GM19351 (cell line): ENCODE results near the gene MRPL20.
"Not testable (repeated sequence)": the region's sequence is repeated elsewhere in the genome, so short reads cannot be mapped to it uniquely, and the experiment has no call there.

Experiments used
- ATAC-seq: cut with Tn5 transposase; IDR thresholded peaks from one replicate; pipeline ENCODE4 v1.9.1; 2021; ENCODE audit warnings: mild to moderate bottlenecking, moderate library complexity; ENCODE audit not compliant: unreplicated experiment

Gene MRPL20

GRCh38 chr1:1427106-1427819 is 20.2 kb upstream of the MRPL20 start:
- ATAC-seq: no peak

- no peak for ATAC-seq
Measured at GRCh38 chr1:1426496-1427105, 19.5 kb upstream of the MRPL20 start.

DNA sequence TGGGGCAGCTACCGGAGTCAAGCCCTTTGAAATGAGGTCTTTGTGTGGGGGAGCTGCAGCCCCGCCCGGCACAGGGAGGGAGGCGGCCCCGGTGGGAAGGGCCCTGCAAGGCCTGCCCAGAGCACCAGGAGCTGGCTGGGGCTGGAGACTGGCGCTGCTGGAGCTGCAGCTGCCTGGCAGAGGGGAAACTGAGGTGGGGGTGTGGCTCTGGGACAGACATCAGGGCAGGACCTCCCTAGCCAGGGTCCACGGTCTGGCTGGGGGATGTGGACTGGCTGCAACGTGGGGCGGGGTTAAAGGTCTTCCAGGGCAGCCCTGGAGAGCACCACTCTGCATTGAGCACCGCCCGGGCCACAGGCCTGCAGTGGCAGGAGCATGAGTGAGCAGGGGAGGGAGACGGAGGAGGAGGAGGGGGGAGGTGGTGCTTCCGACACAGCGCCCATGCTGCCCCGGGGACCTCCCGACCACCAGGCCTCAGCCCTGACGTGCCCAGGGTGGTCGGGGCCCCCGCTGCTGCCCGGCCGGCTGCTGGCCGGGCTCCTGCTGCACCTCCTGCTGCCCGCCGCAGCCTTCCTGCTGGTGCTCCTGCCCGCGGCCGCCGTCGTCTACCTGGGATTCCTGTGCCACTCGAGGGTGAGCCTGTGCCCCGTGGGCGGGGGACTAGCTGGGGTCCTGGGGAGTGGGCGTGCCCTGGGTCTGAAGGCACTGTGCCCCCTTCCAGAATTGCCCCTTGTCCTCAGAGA is 18.8 kb upstream of the MRPL20 start:
- ATAC-seq: no peak

GRCh38 chr1:1425426-1425752 is 18.3 kb upstream of the MRPL20 start:
- ATAC-seq: no peak

GRCh38 chr1:1424707-1425106 is 17.6 kb upstream of the MRPL20 start:
- ATAC-seq: no peak

DNA sequence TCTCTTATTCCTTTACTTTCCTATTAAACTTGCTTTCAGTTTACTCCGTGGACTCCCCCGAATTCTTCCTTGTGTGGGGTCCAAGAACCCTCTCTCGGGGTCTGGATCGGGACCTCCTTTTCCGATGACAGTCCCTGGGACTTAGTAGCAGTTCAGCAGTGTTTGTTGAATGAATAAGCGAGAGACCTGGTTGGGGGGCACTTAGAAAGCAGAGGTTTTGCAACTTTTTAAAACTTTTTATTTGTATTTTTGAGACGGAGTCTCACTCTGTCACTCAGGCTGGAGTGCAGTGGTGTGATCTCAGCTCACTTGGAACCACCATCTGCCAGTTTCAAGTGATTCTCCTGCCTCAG is 16.1 kb upstream of the MRPL20 start:
- ATAC-seq: no peak

DNA sequence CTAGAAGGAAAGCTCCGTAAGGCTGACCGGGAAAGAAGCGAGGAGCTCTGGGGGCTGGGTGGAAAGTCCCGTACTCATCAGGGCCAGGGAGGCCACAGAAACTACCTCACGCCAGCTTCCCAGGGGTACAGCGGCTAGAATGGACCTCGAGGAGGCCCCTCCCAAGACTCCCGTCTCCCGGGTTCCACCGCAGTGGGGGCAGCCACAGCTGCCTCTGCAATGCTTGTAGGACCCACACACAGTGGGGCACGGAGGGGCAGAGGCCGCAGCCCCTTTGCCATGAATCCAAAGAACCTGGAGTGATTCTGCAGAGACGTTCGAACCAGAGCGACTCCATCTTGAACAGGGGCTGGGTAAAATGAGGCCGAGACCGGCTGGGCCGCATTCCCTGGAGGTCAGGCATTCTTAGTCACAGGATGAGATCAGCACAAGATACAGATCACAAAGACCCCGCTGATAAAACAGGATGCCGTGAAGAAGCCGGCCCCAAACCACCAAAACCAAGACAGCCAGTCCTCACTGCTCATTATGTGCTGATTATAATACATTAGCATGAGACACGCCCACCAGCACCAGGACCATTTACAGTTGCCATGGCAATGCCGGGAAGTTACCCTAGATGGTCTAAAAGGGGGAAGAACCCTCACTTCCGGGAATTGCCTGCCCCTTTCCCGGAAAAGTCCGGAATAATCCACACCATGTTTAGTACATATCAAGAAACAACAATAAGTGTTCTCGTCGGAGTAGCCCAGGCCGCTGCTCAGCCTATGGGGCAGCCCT is 15.6 kb upstream of the MRPL20 start:
- no peak for ATAC-seq

GRCh38 chr1:1421907-1422464 is 14.9 kb upstream of the MRPL20 start:
- no peak for ATAC-seq

- ATAC-seq: no peak
Measured at GRCh38 chr1:1421147-1421906, 14.2 kb upstream of the MRPL20 start, which contains the start of gene ANKRD65. ANKRD65 (minus strand) TSS chr1:1421276; CDS start chr1:1421005, 271 bp downstream.

DNA sequence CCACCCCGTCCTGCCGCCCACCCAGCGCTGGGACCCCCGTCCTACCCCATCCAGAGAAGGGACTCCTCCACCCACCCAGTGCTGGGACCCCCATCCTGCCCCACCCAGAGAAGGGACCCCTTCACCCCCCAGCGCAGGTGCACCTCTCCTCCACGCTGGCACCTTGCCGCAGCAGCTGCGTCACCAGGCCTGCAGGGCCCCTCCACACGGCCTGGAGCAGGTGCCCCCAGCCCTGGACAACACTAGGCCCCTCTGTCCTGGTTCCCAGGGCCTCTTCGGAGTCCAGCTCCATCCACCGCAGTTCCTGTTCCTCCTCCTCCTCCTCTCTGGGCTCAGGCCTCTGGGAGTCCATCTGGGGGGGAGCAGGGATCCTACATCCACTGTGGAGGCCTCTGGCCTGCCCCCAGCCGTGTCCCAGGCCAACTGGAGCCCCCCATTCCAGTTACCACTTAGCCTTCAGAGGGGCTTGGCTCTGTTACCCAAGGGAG is 13.6 kb upstream of the MRPL20 start:
- ATAC-seq: no peak

DNA sequence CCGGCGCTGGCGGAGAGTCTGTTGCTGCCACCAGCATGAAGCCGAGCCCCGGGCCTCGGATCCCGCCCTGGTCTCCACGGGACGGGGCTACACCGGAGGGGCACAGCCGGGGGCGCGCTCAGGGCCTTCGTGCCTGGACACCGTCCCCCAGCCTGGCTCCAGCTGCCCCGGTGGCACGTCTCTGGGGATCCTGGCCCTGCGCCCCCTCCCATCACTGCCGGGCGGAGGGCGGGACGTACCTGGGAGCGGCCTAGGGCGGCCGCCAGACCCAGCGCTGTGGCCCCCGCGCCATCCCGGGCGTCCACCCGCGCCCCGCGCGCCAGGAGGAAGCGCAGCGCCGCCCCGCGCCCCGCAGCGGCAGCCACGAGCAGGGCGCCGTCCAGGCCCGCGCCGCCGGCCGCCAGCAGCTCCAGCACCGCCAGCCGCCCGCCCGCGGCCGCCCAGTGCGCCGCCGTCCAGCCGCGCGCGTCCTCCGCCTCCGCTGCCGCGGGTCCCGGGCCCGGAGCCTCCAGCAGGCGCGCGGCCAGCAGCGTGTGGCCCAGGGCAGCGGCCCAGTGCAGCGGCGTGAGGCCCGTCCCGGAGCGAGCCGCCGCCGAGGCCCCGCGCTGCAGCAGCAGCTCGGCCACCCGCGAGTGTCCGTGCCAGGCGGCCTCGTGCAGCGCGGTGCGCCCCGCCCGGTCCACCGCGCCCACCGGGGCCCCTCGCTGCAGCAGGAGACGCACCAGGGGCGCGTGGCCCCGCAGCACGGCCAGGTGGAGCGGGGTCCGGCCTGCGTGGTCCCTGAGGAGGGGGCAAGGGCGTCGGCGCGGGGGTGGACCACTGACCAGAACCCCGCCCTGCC is 12.9 kb upstream of the MRPL20 start:
- no peak for ATAC-seq

DNA sequence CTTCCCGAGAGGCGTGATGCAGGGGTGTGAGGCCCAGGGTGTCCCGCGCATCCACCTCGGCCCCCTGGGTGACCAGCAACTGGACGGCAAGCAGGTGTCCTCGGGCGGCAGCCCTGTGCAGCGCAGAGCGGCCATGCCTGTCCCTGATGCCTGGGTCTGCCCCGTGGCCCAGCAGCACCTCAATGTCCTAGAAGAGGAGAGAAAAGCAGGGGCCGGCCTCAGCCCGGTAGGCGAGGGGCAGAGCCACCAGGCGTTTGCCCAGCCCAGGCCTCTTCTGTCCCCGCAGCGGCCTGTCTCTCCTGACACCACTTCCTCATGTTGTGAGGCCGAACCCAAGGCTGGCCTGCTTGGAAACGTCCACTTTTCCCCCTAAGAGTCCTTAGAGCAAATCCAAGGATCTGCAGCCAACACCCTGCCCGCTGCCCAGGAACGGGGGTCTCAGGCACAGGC is 12.3 kb upstream of the MRPL20 start:
- no peak for ATAC-seq

GRCh38 chr1:1418464-1419362 is 11.6 kb upstream of the MRPL20 start:
- no peak for ATAC-seq

DNA sequence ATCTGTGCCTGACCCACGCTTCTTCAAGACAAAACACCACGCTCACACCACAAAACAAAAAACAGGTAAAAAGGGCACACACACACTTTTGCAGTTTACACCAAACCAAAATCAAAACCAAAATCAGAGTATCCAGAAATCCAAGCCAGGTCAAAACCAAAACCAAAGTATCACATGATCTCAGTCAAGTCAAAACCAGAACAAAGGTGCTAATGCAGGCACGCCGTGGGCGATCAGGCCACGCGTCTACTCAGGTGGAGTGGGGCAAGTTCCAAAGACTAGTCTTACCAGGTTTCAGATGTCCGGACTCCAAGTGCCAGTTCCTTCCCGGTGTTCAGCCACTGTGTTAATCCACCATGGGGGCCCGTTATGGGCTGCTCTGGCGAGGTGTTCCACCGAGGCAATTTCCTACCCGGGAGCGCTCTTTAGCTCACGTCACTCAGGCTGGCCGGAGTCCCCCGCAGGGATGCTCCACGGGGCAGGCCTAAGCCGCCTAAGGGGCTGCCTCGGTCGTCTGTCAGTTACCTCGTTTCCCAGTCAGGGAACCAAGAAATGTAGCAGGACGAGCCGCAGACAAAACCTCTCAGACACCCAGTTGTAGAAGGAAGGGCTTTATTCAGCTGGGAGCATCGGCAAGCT is 10.9 kb upstream of the MRPL20 start:
- not testable (repeated sequence) for ATAC-seq

- ATAC-seq: not testable (repeated sequence)
Measured at GRCh38 chr1:1417396-1417795, 10.3 kb upstream of the MRPL20 start.

DNA sequence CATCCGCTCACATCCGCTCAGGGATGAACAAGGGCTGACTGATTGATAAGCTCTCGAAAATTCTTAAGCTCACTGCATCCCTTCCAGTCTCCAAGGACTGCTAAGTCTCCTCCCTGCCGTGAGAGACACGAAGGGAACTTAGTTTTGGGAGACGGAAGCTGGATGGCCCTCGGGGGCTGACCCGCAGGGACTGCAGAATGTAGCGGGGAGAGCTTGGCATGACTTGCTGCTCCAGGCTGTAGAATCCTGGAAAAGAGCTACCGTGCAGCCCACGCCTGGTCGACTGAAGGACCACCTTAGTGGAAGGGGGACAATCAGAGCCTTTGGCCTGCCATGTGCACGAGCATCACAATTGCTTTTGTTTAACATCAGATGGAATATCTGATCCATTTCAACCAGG is 8.7 kb upstream of the MRPL20 start:
- ATAC-seq: no peak

GRCh38 chr1:1412311-1412902 is 5.3 kb upstream of the MRPL20 start:
- not testable (repeated sequence) for ATAC-seq
